K562 (cell line): ENCODE measurements around the gene SFI1. TPM values are rescaled to one million over a fixed set of nuclear protein-coding genes. Genes with fewer than 3 reads are reported as not detected.

Experiments
- ARID2 ChIP-seq: fragments of 450-650 bp; IDR thresholded peaks from 2 replicates; pipeline ENCODE4 v1.6.1; 2017; ENCODE audit warnings: antibody characterized with exemption, mild to moderate bottlenecking
- BRCA1 ChIP-seq, 2 experiments: fragments of 450-650 bp in 1 of 2; sonication (generic) in 1 of 2; formaldehyde crosslinking in 1 of 2; IDR thresholded peaks; 2 replicates each; pipeline versions ENCODE4 v1.5.0 to v1.6.1; 2017 to 2020; ENCODE audit warnings: mild to moderate bottlenecking in 1 of 2, missing genetic modification reagents in 1 of 2
- CBX1 ChIP-seq: sonication (generic); IDR thresholded peaks from 2 replicates; pipeline ENCODE4 v1.6.1; 2016; ENCODE audit warnings: antibody characterized with exemption, low read depth, mild to moderate bottlenecking
- CGGBP1 ChIP-seq: fragments of 250-450 bp; sonication (Bioruptor Pico); IDR thresholded peaks from 2 replicates; pipeline ENCODE4 v1.9.0; 2021; ENCODE audit warnings: mild to moderate bottlenecking
- CHD2 ChIP-seq: IDR thresholded peaks from 2 replicates; pipeline ENCODE4 v1.6.1; 2011; ENCODE audit warnings: low read depth, low read length
- DEAF1 ChIP-seq: fragments of 450-650 bp; formaldehyde crosslinking; IDR thresholded peaks from 2 replicates; pipeline ENCODE4 v1.4.0; 2020; ENCODE audit warnings: mild to moderate bottlenecking, moderate library complexity
- JUNB ChIP-seq: fragments of 450-650 bp; formaldehyde crosslinking; conservative IDR thresholded peaks from 2 replicates; pipeline ENCODE4 v1.4.0; 2020; ENCODE audit warnings: mild to moderate bottlenecking
- PHB2 ChIP-seq: fragments of 450-650 bp; IDR thresholded peaks from 2 replicates; pipeline ENCODE4 v1.6.1; 2017; ENCODE audit warnings: low read depth
- PREB ChIP-seq: sonication (generic); formaldehyde crosslinking; IDR thresholded peaks from 2 replicates; pipeline ENCODE4 v1.8.1; 2023; ENCODE audit warnings: mild to moderate bottlenecking, missing genetic modification reagents
- RNF219 ChIP-seq: fragments of 250-450 bp; sonication (Bioruptor Pico); IDR thresholded peaks from 2 replicates; pipeline ENCODE4 v1.5.0; 2022; ENCODE audit warnings: mild to moderate bottlenecking
- USF2 ChIP-seq: sonication (generic); formaldehyde crosslinking; IDR thresholded peaks from 2 replicates; pipeline ENCODE4 v1.5.0; 2020; ENCODE audit warnings: missing genetic modification reagents
- ZBTB34 ChIP-seq: fragments of 250-450 bp; sonication (Bioruptor Pico); IDR thresholded peaks from 2 replicates; pipeline ENCODE4 v1.8.0; 2021; ENCODE audit warnings: mild to moderate bottlenecking, moderate library complexity
- ZNF316 ChIP-seq: fragments of 450-650 bp; IDR thresholded peaks from 2 replicates; pipeline ENCODE4 v1.6.1; 2016
- ZNF717 ChIP-seq: fragments of 250-450 bp; sonication (Bioruptor Pico); IDR thresholded peaks from 2 replicates; pipeline ENCODE4 v1.5.0; 2021
- polyA plus RNA-seq, 8 experiments: library from polyadenylated mRNA; depleted of rRNA in 4 of 8; stranded (reverse) in 5 of 8; unstranded in 3 of 8; fragments of >200 nt; fragmentation: Nextera tagmentation in 2 of 8; fragmentation: Illumina TruSeq in 1 of 8; extraction: Ambion mirVana in 2 of 8; extraction: Trizol in 1 of 8; gene quantifications; 2 replicates each; pipeline versions ENCODE4 v1.2.1 to v1.2.3, GENCODE V29; 2011 to 2014; ENCODE audit warnings: inconsistent platforms in 1 of 8, missing spikeins in 1 of 8
- total RNA-seq, 7 experiments: library from RNA; depleted of rRNA in 6 of 7; stranded (reverse); fragments of >200 nt in 6 of 7; fragmentation: Illumina TruSeq in 2 of 7; extraction: Trizol in 2 of 7; gene quantifications; 2 replicates each; pipeline versions ENCODE4 v1.2.1 to v1.2.3, GENCODE V29; 2011 to 2021; ENCODE audit warnings: low replicate concordance in 1 of 7

SFI1 gene
- total and polyA plus RNA-seq, 9 of the 15 experiments (the other 6 are each of a cell fraction or from before 2014, with no cell fraction given): 3.0 to 25.6 (median 14.1) TPM

- TF ChIP-seq PREB (CRISPR knock-in tag): no peak
- no peak for TF ChIP-seq ZNF316
- no peak for TF ChIP-seq BRCA1 (IDR thresholded peaks at IDR 0.05)
- TF ChIP-seq BRCA1 (CRISPR knock-in tag; IDR thresholded peaks at IDR 0.05): no peak
- peak; percentile 58 for TF ChIP-seq USF2 (CRISPR knock-in tag)
- TF ChIP-seq RNF219 (CRISPR knock-in tag): no peak
- TF ChIP-seq ZBTB34 (CRISPR knock-in tag): no peak
- TF ChIP-seq CHD2: peak; percentile 69; the same call in 1 of the 2 replicates
- no peak for TF ChIP-seq CGGBP1
- no peak for TF ChIP-seq ZNF717
- TF ChIP-seq ARID2: no peak
- no peak for TF ChIP-seq PHB2
- no peak for TF ChIP-seq JUNB (CRISPR knock-in tag)
- no peak for TF ChIP-seq CBX1
- TF ChIP-seq DEAF1 (CRISPR knock-in tag): no peak
Observed at GRCh38 chr22:31630331-31631329, 134.3 kb downstream of the SFI1 start (continued).
